ENCODE measurements around the gene AVPR2.

GRCh38 chrX:153926858-153927671 is 22.6 kb downstream of the AVPR2 start:
- TF ChIP-seq CTCF (IDR thresholded peaks at IDR 0.05) (no peak), EZH2 (IDR thresholded peaks at IDR 0.05; ENCODE audit: borderline replicate concordance, insufficient read depth, low read depth, low read length, poor library complexity, severe bottlenecking) (no peak)
